ENCODE measurements around the gene LMO4.

LMO4 gene

DNA sequence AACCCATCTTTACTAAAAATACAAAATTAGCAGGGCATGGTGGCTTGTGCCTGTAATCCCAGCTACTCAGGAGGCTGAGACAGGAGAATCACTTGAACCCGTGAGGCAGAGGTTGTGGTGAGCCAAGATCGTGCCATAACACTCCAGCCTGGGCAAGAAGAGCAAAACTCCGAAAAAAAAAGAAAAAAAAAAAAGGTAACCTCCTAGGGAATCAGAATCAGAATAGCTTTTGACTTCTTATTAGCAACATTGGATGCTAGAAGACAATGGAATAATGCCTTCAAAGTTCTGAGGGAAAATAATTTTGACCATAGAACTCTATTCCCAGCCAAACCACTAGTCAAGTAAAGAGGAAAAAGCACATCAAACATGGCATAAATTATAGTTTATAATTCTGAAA, 60.9 kb downstream of the LMO4 start:
- no peaks in the 10 kb centered on the region for H3K9me3 ChIP-seq (ENCODE audit: low read length)
- no peaks in the 10 kb centered on the region for H3K4me1 ChIP-seq (ENCODE audit: insufficient read depth, low read length)
- no peak overlapping the region for H3K4me3 ChIP-seq (ENCODE audit: low read length)
- no peaks in the 10 kb centered on the region for H3K27me3 ChIP-seq (ENCODE audit: insufficient read depth, low read length)
- H2AFZ ChIP-seq (ENCODE audit: low read depth, low read length) = no peak overlapping the region
- no peaks in the 10 kb centered on the region for H3K36me3 ChIP-seq (ENCODE audit: insufficient read depth, low read length)

- Histone ChIP-seq H3K9me3 (ENCODE audit: low read length) (no peaks in the 10 kb centered on the region), H3K4me3 (ENCODE audit: low read length) (no peak overlapping the region), H3K4me1 (ENCODE audit: insufficient read depth, low read length) (no peaks in the 10 kb centered on the region), H3K36me3 (ENCODE audit: insufficient read depth, low read length) (no peaks in the 10 kb centered on the region), H3K27me3 (ENCODE audit: insufficient read depth, low read length) (no peaks in the 10 kb centered on the region), H2AFZ (ENCODE audit: low read depth, low read length) (no peak overlapping the region)
These were observed 63.8 kb downstream of the LMO4 start for GRCh38 chr1:87392248-87393192.

DNA sequence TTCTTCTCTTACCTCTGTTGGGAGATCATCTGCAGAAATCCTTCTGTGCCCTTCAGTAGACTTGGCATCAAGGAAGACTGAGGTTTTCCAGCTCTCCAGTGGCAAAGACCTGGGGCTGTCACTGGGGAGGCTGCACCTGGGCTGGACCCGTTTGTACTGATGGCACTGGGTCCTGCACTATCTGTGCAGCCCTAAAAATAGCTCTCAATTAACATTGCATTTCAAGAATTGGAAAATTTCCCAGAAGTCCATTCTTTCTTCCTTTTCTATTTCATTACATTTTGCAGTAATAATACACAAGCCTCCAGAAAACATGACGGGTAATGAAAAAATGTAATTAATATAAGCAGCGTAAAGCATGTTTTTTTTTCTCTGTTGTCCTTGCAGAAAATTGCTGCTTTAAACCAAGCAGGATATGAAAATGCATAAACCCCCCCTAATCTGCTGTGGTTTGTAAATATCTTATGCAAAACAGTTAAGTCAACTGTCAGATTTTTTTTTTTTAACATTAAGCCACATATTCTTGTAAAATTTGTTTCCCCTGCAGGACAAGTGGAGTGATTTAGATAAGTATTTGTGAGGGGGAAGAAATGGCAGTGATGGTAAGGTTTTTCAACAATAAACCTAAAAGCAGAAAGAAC, 64.9 kb downstream of the LMO4 start:
- Histone ChIP-seq H3K27me3 (ENCODE audit: insufficient read depth, low read length) (no peaks in the 10 kb centered on the region), H3K36me3 (ENCODE audit: insufficient read depth, low read length) (no peaks in the 10 kb centered on the region), H3K4me3 (ENCODE audit: low read length) (no peak overlapping the region), H3K4me1 (ENCODE audit: insufficient read depth, low read length) (no peaks in the 10 kb centered on the region), H3K9me3 (ENCODE audit: low read length) (no peaks in the 10 kb centered on the region), H2AFZ (ENCODE audit: low read depth, low read length) (no peak overlapping the region)

- H3K9me3 ChIP-seq (ENCODE audit: low read length) = no peaks in the 10 kb centered on the region
- no peak overlapping the region for H2AFZ ChIP-seq (ENCODE audit: low read depth, low read length)
- no peaks in the 10 kb centered on the region for H3K36me3 ChIP-seq (ENCODE audit: insufficient read depth, low read length)
- no peaks in the 10 kb centered on the region for H3K27me3 ChIP-seq (ENCODE audit: insufficient read depth, low read length)
- H3K4me1 ChIP-seq (ENCODE audit: insufficient read depth, low read length) = peaks cover 7% of the 10 kb centered on the region
- H3K4me3 ChIP-seq (ENCODE audit: low read length) = no peak overlapping the region
These were observed 65.8 kb downstream of the LMO4 start for GRCh38 chr1:87394513-87394912.

- Histone ChIP-seq H2AFZ (ENCODE audit: low read depth, low read length) (no peak overlapping the region), H3K36me3 (ENCODE audit: insufficient read depth, low read length) (no peaks in the 10 kb centered on the region), H3K4me1 (ENCODE audit: insufficient read depth, low read length) (peaks cover 12% of the 10 kb centered on the region), H3K27me3 (ENCODE audit: insufficient read depth, low read length) (no peaks in the 10 kb centered on the region), H3K4me3 (ENCODE audit: low read length) (no peak overlapping the region), H3K9me3 (ENCODE audit: low read length) (no peaks in the 10 kb centered on the region)
These were observed 66.3 kb downstream of the LMO4 start for GRCh38 chr1:87394982-87395381.
